Measurements from ENCODE around the gene IFT52.

IFT52 gene, protein sequence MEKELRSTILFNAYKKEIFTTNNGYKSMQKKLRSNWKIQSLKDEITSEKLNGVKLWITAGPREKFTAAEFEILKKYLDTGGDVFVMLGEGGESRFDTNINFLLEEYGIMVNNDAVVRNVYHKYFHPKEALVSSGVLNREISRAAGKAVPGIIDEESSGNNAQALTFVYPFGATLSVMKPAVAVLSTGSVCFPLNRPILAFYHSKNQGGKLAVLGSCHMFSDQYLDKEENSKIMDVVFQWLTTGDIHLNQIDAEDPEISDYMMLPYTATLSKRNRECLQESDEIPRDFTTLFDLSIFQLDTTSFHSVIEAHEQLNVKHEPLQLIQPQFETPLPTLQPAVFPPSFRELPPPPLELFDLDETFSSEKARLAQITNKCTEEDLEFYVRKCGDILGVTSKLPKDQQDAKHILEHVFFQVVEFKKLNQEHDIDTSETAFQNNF

DNA sequence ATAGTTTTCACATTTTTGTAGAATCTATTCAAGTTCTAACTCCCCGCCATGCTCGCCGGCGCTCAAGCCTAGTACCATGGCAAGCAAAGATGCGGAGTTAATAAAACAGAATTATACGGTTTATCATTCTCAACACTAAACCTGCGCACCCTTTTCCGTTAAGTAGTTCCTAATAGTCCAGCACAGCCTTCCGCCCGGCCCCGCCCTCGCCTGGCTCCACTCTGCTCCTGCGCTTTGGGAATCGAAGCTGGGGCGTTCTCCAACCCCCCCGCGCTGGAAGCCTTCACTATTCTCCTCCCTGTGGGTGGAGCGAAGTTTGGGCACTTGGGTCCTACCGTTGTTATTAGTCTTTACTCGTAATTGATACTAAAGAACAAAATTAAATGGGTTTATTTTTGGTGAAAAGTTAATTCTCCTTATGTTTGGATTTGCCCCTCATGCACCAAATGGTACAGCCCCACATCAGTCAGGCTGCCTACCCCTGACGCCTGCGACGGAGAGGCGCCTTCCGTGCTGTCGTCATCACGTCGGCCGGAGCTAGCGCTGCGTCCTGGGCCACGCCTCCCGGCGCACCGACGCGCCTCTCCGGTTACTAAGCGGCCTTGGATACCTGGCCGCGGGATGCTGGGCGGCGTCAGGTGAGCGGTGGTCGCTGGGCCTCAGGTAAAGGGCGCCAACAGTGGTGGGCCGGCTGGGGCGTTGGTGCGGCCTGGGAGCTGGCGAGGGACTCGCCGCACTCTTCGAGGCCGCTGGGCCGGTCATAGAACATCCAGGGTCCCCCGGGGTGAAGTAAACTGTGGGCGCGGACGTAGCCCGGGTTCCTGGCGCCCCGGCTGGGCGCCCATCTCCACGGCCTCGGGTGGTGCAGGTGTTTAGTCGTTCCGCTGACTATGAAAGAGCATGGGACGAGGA, at the start of gene IFT52:
Gene IFT52 (plus strand): TSS at position 546 of the 912 bp plus-strand sequence. CDS start 3,762 bp downstream, outside the sequence.
- peak; percentile 78 to 83 for DNase-seq

DNA sequence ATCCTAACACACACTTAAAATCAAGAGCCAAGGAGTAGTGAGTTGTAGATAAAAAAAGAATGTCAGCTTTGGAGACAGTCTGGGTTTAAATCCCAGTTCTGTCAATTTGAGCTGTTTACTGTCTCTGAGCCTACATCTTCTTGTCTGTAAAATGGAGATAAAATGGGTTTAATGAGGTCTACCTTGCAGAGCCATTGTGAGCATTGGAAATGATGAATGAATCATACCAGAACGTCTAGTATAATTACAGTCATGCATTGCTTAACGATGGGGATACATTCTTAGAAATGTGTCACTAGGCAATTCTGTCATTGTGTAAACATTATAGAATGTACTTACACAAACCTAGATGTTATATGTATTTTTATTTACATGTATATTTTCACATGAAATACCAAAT, 49.5 kb upstream of the IFT52 start:
- no peak for DNase-seq

DNA sequence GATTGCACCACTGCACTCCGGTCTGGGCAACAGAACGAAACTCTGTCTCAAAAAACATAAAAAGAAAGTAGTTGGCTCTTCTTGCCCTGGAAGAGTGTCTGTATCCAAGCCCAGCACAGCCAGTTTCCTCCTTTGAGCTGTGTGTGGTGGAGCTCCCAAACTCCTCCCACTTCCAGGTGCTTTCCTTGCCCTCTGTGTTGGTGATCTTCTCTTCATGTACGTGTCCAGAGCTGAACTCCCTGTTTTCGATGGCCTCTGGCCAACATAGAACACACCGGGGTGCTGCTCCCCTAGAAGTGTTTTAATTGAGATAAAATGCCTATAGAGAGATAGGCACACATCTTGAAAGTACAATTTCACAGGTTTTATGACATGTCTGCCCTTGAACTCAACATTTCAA, 48.6 kb upstream of the IFT52 start:
- no peak for DNase-seq

DNA sequence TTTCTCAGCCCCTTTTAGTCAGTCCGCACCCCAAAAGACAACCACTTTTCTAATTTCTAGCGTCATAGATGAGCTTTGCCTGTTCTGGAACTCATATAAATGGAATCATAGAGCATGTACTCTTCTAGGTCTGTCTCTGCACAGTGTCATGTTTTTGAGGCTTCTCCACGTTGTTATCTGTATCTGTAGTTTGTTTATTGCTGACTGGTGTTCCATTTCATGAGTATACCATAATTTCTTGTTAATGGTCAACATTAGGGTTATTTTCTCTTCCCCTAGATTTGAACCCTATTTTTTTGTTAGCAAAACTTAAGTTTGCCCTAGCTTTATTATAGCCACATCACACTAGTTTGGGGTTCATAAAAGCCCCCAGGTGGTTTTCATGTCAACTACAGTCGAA, 48.1 kb upstream of the IFT52 start:
- DNase-seq = no peak

DNA sequence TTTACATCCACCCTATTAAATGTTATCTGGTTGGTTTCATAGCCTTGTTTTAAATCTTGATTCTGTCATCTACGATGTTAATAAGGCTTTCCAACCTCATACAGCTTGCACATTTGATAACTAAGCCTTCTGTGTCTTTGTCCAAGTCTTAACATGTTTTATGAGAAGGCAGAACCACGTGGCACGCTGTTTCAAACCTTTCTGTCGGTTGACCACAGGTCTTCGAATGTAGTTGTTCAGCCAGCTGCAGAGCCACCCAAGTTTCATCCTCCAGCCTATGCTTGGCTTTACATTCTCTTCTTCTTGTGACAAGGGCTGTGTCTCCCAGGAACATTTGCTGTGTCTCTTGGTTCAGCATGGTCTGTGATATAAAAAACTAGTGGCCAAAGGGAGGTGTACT, 47.6 kb upstream of the IFT52 start:
- no peak for DNase-seq

DNA sequence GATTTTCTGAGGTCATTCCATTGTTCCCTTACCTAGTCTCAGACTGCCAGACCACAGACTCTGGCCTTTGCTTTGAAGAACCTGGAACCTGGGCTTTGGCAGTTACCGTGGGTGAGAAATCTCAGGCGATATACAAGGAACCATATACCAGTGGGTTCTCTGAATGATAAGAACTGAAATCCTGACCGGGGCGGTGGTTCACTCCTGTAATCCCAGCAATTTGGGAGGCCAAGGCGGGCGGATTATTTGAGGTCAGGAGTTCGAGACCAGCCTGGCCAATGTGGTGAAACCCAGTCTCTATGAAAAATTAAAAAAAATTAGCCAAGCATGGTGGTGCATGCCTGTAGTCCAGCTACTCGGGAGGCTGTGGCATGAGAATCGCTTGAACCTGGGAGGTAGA, 46.2 kb upstream of the IFT52 start:
- no peak for DNase-seq

DNA sequence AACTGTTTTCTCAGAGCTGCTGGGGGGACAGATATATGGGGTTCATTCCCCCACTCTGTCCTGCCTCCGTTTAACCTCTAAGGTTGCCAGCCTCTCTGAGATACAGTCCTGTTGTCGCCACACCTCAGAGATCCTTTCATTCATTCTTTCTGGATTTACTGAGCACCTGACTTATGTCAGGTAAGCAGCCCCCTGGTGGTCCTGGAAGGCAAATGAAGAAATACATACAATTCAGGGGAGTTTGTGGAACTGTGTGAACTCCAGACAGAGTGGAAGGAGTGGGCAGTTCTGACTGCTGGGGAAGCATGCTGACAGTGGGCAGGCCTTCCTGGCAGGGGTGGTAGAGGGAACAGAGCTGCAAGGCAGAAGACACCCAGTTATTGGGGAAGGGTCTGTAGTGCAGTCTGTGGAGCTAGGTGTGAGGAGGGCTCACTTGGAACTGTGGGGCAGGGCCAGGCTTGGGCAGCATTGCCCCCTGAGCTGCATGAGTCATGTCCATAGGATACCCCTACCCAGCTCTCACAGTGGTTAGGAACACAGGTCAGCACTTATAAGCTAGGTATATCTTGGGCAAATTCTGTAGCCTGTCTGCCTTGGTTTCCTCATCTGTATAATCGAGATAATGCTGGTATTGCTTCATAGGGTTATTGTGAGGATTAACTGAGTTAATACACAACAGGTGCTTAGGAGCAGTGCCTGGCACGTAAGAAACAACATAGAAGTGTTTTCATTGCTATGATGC, 44.7 kb upstream of the IFT52 start:
- no peak for DNase-seq

DNA sequence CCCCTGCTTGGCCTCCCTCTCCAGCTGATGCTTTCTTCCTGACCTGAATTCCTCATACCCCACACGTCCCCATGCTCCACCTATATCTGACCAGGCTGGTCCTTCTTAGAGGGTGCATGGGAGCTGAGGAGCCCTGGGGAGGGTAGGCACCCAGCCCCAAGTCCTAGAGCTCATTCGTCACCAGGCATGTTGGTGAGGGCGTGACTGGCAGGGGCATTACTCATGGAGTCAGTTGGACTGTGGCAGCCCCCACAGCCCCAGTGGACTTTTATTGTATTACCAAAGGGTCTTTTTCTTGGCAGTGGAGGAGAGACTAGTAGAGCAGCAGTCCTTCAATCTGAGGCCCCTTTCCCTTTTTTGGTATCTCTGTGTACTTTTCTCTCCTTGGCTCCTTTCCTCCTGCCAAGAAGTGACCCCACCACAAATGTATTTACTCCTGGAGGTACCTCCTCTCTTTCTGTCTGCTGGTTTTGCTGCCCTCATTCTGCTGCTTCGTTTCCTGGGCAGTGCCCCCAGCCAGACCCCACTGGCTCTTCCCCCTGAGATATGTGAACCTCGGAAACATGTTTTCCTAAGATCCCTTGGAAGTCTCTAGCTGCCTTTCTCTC, 42.4 kb upstream of the IFT52 start:
- DNase-seq = no peak

DNA sequence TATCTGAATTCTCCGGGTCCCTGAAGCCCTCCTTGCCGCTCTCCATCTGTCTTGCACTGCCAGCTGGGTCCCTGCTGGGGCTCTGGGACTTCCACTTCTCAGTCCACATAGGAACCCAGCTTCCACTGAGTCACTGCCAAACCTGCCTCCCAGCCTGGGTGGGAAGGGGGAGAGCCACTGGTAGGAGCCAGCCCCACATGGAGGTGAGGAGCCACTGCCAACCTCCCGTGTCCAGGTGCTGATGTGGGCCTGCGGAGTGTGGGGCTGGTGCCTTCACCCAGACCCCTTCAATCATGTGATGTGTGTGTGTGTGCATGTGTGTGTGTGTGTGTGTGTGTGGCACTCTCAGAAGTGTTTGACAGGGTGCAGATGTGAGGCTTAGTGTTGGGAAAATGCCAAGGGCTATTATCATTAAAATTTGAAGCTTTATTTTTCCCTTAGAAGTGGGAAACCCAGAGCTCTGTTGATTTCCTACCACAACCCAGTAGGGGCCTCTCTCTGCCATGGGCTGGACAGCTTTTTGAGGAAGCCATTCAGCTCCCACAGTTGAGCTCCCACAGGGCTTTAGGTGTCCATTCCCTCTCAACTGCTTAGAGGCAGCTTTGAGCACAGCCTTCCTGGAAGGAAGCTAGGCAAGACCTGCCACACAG, 41.2 kb upstream of the IFT52 start:
- DNase-seq = no peak

DNA sequence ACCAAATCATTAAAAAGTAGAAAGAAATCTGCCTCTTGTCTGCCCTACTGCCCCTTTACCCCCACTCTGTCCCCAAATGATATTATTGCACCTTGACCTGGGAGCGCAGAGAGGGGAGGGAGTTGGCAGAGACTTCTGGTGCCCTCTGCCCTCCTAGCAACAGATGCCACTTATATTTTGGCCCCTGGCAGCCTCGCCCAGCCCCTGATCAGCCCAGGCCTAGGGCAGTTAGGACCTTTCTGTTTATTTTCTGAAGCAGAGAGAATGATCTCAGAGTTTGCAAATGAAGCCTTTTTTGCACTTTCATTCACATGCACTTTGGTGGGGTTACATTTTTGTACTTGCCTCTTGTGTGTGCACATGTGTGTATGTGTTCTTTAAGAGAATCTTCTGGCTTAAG, 40.3 kb upstream of the IFT52 start:
- DNase-seq = no peak

DNA sequence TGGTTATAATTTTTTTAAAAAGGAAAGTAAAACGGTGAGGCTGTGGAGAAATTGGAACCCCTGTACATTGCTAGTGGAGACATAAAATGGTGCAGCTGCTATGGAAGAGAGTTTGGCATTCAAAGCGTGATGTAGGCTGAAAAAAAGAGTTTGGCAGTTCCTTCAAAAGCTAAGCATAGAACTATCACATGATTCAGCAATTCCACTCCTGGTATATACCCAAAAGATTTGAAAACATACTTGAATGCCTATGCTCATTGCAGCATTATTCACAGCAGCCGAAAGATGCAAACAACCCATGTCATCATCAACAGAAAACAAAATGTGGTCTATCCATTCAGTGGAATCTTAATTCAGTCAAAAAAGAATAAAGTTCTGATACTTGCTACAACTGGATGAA, 36.4 kb upstream of the IFT52 start:
- DNase-seq = no peak

DNA sequence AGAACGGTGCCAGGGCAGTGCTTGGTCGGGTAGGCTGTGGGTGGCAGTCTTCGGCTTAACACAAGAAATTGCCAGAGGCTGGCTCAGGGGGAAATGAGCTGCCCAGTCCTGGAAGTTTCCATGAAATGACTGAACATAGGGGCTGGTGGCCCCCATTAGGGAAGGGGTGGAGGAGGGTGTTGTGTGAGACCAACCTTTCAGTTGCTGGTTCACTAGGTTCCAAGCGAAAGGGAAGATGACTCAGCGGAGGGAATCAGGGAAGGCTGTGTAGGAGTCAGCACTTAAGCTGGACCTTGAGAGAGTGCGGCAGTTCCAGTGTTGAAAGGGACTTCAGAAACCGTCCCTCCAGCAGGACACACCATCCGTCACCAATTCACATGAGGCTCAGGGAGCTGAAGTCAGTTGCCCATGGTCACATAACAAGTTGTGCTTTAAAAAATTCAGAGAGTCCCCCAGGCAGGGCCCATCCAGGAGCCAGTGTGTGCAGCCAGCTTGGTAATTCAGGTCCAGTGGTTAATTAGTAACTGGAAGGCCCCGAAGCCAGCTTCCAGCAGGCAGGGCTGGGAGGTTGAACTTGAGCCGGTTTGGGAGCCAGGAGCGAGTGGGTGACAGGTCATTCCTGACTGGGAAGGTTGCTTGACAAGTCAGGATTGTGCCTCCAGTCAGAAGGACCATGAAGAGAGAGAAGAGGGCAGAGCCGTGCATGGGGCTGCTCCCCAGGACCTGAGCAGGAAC, 32.2 kb upstream of the IFT52 start, which contains the start of gene SGK2:
Gene SGK2 (plus strand): TSS at position 616 of the 735 bp plus-strand sequence. CDS start 7,469 bp downstream, outside the sequence.
- no peak for DNase-seq

DNA sequence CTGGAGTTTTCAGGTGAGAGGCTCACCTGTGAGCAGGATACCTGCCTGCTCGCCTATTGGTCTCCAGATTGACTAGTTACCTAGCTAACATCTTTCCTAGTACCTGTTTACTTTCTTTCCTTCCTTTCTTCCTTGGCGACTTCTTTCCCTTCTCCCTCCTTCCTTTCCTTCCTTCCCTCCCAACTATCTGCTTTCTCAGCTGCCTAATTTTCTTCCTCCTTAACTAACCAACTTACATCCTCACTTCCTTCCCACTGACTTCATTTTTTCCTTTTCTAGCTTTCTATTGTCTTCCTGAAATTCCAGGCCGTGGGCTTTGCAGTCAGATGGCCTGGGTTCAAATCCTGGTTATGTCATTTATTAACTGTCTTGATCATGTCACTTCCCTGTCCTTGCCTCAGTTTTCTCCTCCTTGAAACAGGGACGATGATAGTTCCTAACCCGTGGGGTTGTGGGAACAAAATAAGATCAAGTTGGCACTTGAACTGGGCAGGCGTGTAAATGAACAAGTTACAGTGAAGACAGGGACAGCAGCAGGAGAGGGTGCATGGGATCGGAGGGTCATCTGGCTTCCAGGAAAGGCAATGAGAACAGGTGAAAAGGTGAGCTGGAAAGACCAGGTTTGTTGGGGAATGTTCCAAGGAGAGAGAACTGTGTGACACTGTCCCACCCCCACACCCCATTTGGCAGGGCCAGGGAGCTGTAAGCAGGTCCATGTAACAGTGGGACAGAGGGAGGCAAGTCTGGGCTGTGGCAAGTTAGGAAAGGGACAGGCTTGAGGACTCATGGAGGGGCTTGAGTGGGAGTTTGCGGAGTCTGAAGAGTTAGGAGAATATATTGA, 31.4 kb upstream of the IFT52 start:
- DNase-seq = no peak

DNA sequence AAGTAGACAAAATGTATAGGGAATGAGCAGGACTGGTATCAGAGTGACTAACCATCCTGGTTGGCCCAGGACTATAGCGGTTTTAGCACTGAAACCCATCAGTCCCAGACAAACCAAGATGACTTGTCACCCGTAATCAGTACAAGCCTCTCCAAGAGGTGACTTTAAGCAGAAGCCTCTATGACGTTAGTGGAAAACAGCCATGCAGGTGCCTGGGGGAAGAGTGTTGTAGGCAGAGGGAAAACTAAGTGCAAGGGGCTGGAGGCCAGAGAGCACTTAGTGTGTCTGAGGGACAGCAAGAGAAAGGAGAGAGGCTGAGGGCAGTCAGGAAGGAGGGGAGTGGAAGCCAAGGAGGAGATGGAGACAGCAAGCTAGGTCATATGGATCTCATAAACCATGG, 29.8 kb upstream of the IFT52 start:
- no peak for DNase-seq

DNA sequence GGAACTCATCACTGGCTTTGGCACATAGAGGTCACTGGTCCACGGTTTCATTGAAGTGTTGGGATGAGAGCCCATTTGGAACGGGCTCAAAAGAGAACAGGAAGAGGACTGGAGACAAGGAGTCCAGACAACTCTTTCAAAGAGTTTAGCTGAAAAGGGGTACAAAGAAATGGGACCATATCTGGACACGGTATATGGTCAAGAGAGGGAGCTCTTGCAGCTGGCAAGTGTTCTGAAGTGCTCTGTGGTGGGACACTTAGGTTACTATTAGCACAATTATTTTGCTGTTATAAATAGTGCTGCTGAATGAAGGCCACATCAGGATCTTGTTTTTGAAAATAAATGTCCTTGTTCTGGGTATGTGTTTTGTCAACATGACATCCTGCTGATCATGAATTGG, 27.3 kb upstream of the IFT52 start:
- no peak for DNase-seq

DNA sequence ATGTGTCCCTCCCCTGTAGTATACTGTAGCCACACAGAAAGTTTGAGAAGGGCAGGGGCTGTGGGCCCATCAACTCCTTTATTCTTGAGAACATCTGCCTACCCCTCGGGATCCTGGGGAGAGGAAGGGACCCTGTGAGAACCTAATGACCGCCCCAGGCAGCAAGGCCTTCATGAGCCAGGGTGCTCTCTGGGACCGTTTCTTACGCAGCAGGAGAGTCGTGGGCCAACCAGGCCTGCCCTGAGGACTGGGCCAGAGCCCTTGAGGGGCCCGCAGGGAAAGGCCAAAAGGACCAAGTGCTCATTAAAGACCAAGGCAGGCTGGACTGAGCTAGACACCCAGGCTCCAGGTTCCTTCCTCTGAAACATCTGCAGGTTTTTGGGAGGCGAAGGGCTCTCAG, 26.7 kb upstream of the IFT52 start:
- no peak for DNase-seq

DNA sequence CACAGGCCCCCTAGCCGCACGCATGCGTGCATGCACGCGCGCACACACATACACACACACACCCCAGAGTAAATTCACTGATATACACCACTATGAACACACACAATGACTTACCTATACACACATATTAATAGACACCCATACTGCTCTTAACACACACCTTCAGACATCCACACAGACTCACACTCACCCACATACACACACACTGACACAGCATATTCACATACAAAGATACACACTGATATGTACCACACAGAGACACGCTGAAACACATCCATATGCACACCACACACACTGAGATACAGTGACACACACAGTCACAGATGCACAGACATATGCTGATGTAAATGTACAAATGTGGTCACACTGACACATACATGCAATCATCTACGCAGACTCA, 26.3 kb upstream of the IFT52 start:
- no peak for DNase-seq

DNA sequence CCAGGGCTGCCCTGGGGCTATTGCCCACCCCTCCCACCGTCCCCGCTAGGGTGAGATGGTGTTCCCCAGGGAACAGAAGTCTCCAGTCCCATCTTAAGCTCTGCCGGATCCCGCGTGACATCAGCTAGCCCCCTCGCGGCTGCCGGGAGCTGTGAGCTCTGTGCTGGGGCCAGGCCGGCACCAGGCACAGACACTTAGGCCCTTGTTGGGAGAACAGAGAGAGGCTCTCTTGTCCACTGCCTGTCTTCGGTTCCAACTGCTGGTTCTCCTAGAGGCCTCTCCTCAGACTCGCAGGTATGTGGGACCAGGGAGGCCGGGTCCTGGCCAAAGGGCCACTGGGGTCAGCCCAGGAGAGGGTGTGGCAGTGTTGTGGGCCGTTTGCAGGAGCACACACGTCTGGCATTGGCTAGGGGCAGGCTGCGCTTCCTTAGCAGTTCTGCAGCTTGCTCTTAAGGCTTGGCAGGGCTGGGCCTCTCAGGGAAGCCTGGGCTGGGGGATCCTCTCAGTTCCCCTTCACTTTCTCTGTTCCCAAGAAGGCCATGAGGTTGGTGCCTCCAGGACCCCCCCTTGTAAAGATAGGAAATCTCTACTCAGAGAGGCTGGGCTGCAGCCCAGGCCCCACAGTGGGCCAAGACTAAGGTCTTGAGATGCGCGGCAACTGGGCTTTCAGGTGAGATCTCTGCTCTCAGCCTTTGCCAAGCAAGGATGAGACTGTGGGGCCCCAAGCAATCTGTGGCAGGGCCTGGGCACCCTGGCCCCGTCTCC, 25.6 kb upstream of the IFT52 start:
- DNase-seq = no peak

DNA sequence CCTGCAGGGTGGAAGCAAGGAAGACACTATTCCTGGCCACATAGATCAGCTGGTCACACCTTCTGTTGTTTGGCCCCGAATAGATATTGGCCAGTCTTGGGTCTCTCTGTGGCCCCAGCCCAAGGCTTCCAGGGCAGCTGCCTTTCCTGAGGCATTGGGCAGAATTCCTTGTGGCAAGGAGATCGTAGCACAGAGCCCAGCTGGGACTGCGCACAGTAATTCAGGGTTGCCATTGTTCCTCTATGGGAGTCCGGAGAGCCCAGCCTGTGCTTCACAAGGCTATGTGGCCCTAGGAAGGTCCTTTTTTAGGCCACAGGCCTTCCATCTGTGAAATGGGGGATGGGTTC, 25.0 kb upstream of the IFT52 start:
- DNase-seq = no peak

DNA sequence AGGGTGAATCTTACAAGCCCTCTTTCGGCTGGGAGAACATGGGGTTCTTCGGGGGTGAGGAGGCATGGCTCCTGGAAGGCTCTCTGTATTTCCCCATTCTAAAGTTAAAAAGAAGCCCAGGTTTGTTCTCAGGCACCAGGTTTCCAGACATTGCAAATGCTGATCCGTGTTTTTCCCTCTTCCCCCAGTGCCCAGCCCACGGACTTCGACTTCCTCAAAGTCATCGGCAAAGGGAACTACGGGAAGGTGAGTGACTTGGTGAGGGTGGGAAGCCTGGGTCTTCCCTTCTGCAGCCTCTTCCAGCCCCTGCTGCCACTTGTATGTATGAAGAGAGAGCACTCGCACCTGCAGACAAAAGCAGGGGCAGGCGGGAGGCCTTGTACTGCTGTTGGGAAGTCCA, 23.3 kb upstream of the IFT52 start:
- no peak for DNase-seq
